Measurements from ENCODE around the gene RTN4.

Gene RTN4

DNA sequence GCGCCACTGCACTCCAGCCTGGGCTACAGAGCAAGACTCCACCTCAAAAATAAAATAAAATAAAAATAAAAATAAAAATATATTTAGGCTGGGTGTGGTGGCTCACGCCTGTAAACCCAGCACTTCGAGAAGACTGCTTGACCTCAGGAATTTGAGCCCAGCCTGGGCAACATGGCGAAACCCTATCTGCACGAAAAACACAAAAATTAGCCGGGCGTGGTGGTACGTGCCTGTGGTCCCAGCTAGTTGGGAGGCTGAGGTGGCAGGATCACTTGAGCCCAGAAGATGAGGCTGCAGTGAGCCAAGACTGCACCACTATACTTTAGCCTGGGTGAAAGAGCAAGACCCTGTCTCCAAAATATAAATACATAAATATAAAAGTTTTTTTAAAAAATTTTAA lies 6.4 kb downstream of the RTN4 start:
- FAIRE-seq (no peak), DNase-seq (ENCODE audit: insufficient read length, low spot score) (no peak)

DNA sequence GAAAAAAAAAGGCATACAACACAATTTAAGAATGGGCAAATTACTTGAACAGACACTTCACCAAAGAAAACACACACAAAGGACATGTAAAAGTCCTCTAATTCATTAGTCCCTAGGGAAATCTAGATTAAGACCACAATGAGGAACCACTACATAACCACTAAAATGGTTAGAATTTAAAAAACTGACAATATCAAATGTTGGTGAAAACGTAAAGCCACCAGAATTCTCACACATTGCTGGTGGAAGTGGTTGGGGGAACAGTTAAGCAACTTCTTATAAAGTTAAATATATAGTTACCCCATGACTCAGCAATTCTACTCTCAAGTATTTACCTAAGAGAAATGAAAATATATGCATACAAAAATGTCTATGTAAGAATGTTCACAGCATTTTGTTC lies 11.8 kb downstream of the RTN4 start:
- DNase-seq (ENCODE audit: insufficient read length, low spot score) = no peak
- no peak for FAIRE-seq

DNA sequence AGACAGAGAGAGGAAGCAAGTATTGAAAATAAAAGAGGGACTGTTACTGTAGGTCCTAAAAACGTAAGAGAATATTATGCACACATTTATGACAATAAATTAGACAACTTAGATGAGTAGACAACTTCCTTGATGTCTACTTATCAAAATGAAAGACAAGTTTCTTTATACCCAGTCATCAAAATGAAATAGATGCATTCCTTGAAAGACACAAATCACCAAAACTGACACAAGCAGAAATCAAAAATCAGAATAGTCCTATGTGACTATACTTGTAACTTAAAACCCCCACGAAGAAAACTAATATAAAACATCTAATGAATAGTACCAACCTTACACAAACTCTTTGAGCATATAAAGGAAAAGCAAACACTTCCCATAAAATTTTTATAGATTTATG lies 14.5 kb downstream of the RTN4 start:
- FAIRE-seq = no peak
- no peak for DNase-seq (ENCODE audit: insufficient read length, low spot score)

DNA sequence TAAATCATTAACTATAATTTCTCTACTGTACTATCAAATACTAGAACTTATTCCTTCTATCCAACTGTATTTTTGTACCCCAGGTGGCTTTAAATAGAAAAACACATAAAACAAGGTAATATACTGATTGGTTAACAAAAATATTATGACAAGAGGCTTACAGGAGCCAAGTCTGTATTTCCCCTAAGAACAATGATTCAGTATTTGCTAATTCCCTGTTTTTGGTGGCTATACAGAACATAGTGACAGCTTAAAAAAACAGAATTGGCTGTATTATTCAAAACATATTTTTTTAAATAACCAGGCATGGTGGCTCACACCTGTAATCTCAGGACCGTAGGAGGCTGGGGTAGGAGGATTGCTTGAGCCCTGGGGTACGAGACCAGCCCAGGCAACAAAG lies 16.3 kb downstream of the RTN4 start:
- DNase-seq (ENCODE audit: insufficient read length, low spot score) = no peak
- no peak for FAIRE-seq

DNA sequence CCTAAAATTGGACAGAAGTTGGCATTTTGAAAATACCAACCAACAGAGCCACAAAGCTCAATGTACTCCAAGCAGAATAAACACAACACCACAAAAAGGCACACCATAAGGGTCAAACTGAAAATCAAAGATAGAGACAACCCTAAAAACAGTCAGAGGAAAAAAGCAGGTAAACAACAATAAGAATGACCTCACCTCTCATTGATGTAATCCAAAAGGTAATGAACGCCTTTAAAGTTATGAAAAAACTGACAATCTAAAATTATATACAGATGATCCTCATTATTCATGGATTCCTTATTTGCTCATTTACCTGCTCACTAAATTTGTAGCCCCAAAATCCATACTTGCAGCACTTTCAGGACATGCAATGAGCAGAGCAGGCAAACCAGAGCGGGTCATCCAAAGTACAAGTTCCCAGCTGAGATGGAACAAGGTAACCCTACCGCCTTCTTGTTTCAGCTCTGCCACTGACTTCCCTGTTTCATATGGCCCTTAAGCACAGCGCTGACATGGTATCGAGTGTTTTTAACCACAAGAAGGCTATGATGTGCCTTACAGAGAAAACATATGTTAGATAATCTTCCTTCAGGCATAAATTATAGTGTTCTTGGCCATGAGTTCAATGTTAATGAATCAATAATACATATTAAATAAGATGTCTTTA lies 17.0 kb downstream of the RTN4 start:
- DNase-seq (ENCODE audit: insufficient read length, low spot score) (no peak), FAIRE-seq (peak; percentile 83)

DNA sequence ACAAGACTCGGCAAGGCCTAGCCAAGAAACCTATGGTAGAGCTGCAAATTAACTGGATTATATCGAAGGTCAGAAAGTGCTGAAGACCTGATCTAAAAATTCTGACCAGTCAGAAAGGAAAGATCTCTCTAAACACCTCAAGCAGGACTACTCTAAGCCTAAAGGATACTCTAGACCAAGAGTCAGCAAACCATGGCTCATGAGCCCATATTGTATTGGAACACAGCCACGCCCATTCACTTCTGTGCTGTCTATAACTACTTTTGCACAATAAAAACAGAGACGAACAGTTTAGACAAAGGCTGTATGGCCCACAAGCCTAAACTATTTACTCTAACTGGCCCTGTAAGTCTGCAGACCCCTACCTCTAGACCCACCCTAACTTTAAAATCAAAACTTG lies 18.7 kb downstream of the RTN4 start:
- no peak for FAIRE-seq
- DNase-seq (ENCODE audit: insufficient read length, low spot score) = no peak

DNA sequence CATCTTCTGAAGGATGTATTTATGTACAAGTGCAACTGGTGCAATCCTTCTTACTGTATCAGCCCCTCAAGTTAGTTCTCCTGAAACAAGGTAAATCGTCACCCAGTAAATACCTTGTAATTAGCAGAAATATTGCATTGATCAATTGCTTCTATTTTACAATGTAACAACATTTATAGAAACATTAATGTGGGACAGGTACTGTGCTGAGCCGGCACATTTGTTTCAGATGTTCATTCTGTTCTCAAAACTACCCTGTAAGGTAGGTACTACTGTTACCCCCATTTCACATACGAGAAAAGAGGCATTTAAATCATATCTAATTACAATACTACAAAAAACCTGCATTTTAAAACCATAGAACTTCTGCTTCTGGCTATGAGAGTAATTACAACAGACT lies 19.5 kb downstream of the RTN4 start:
- FAIRE-seq = no peak
- no peak for DNase-seq (ENCODE audit: insufficient read length, low spot score)

DNA sequence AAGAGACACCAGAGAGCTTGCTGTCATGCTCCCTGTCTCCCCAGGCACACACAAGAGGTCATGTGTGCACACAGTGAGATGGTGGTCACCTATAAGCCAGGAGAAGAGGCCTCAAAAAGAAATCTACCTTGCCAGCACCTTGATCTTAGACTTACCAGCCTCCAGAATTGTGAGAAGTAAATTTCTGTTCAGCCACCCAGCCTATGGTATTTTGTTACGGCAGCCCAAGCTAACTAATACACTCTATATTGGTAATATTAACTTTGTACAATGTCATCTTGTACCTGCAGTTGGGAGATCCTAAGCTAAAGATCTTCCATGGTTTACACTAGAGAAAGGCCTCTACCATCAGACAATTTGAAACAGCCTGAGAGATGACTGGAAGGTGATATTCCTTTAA lies 21.2 kb downstream of the RTN4 start:
- FAIRE-seq = no peak
- DNase-seq (ENCODE audit: insufficient read length, low spot score) = no peak

DNA sequence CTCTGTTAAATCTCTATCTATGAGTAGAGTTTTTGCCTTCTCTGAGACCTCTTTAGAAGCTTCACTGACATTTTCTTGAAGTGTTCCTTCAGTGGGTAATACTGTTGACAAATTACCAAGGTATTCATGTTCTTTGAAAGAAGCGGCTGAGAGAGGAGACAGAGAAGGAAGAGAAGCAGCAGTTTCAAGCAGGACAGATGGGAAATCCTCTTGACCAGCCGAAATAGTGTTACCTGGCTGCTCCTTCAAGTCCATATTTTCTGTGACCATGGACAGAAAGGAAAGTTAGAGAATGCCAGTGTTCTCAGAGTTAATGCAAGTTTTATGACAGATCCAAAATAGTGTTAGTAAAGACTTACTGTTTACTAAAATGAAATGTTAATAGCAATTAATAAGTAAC lies 23.0 kb downstream of the RTN4 start:
- no peak for DNase-seq (ENCODE audit: insufficient read length, low spot score)
- FAIRE-seq = no peak

DNA sequence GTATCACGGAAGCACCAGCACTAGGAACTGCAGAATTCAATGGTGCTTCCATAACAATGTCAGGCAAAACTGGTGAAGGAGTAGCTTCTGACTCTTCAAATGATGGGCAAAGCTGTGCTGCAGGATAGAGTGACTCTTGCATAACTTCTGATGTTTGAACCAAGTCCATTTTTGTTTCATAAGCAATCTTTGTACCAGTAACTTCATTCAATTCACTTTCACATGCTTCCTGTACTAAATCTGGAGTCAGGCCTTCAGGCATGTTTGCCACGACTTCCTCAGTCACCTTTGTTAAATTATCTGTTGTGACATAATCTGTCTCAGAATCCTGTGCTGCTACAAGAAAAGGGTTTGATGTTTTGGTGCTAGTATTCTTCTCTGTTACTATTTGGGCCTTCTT lies 24.0 kb downstream of the RTN4 start:
- no peak for DNase-seq (ENCODE audit: insufficient read length, low spot score)
- no peak for FAIRE-seq

DNA sequence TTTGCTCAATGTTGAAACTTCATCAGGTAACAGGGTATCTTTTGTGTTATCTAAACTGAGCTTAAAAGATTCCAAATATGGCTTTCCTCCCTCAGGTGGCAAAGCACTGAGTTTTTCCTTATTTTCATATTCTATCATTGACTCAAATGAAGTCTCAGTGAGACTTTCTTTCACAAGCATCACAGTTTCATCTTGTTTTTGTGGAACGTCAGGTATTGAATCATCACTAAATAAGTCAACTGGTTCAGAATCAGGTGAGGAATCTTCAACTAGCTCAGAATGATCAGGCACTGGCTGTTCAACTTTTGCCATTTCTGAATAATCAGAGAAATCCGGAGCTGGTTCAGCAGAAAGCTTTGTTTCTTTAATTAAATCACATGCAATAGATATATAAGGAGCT lies 24.6 kb downstream of the RTN4 start:
- FAIRE-seq (no peak), DNase-seq (ENCODE audit: insufficient read length, low spot score) (no peak)

DNA sequence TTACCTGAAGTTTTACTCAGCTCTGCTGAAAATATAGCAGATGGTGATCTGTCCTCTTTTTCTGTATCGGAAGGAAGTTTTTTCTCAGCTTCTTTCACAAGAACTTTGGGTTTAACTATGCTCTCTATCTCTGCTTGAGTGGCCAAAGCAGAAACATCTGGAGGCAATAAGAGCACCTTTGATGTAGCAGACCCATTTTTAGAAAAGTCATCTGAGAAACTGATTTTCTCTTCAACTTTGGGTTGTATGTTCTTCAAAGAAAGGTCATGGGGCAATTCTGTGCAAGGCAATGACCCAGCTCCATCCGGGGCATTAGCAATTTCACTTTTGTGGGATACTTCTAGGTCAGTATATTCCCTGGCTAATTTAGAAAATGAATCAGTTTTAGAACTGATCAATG lies 25.2 kb downstream of the RTN4 start:
- FAIRE-seq (peak; percentile 57), DNase-seq (ENCODE audit: insufficient read length, low spot score) (no peak)

DNA sequence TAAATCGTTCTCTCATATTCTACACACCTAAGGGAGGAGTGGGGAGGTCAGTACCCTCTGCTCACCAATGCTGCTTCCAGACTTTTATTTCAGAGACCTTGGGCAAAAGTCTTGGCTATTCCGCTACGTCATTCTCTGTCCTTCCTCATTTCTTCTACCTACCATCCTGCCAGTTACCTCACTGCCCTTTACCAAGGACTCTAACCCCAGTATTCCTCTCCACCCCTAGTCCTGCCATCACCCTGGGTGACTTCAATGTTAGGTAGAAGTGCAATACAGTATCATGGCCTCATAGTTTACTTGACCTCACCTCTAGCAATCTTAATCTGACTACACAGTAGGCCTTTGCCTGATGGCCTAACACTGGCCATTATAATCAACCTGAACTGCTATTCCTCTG lies 27.8 kb downstream of the RTN4 start:
- FAIRE-seq (no peak), DNase-seq (ENCODE audit: insufficient read length, low spot score) (no peak)

DNA sequence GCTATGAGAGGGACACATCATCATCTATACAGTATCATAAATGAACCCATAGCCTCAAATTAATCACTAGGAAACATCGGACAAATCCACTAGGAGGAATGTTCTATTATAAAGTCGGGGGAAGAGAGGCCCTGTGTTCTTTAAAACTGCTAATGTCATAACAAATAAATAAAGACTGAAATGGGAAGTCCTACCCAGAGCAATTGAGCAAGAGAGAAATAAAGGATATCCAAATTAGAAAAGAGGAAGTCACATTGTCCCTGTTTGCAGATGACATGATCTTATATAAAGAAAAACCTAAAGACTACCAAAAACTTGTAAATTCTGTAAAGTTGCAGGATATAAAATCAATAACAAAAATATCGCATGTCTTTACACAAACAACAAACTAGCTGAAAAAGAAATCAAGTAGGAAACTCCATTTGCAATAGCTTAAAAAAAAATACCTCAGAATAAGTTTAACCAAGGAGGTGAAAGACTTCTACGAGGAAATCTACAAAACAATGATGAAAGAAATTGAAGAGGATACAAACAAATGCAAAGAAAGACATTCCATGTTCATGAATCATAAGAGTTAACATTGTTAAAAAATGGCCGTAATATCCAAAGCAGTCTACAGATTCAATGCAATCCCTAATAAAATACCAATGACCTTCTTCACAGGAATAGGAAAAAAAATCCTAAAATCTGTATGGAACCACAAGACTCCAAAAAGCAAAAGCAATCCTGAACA lies 30.6 kb downstream of the RTN4 start:
- DNase-seq (ENCODE audit: insufficient read length, low spot score) (no peak), FAIRE-seq (no peak)

DNA sequence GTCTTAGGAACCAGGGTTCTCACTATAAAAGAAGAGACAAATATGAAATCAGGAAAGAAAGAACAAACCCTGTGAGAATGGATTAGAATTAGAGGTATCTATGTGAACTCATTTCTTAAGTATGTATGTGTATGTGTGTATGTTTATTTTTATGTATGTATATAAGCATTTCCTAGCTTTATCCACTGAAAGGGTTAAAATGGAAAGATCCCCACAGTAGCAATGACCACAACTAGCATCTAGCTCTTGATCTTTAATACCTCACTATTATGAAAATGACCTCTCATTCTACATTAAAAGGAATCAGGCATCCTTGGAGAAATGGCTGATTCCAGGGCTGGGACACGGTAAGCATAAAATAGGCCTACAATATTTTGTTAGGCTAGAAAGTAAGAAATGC lies 31.6 kb downstream of the RTN4 start:
- DNase-seq (ENCODE audit: insufficient read length, low spot score) = no peak
- no peak for FAIRE-seq

DNA sequence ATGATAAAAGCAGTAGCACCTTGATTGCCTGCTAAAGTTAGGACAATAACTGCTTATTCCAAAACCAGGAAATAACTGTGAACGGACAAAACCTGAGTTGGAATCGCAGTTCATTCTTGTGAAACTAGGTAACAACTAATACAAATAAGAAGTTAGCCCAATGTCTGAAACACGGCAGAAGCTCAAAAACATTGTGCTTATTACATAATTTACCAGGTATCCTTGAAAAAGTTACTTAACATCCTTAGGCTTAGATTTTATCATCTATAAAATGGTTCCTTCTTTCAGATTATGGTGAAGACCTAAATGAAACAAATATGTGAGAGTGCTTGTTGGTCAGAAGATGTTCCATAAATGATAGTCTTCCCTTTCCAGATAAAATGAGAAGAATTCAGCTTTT lies 32.4 kb downstream of the RTN4 start:
- FAIRE-seq (peak; percentile 42), DNase-seq (ENCODE audit: insufficient read length, low spot score) (no peak)

DNA sequence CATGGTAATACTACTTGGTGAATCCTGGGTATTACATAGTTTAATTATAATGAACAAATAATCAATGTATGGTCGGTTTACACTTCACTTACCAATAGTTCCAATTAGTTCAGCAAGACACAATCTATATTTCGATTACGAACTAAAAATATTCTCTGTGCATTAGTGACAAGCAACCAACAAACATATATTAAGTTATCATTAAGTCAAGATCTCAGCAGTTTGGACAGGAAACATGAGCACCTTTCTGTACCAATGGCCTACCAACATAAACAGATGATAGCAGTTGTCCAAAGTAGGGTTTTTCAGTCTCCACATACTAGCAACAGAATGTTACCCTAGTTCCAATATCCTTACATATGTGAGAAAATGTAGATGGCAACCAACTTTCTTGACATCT lies 32.8 kb downstream of the RTN4 start:
- FAIRE-seq (peak; percentile 21), DNase-seq (ENCODE audit: insufficient read length, low spot score) (no peak)

DNA sequence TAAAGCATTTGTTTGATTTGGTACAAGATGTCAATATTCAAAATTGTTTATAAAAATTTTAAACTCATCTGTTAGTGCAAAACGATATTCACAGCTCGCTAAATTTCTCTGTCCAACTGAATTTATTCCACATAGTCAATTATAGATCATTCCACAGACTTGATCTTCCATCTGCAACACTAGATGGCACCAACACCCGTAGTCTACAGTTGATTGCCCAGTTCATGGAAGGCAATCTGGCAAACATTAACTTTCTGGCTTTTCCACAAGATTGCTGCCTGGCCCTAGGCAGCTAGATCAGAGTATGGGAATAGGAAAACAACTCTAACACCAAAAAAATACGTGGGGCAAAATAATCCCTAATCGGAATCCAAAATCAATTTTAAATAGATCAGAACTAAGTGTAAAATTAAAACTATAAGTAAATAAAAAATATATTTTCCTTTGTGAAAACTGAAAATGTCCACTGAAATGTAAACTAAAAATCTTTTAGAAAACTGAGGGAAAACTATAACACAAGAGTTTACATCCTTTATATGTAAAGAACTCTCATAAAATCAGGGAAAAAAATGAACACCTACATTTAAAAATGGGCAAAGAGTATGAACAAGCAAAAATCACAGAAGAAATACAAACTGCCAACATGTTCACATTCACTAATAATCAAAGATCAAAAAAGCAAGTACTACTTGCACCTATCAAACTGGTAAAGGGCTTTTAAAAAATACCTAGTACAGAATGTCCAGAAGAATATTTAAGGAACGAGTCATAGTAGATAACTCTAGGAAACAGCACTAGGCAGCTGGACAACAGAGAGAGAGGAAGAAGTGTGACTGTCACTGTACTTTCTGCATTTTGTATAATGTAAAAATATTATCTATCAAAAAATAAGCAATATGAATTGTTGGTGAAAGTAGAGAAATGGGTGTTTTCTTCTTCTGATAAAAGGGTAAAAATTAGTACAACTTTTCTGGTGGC lies 35.0 kb downstream of the RTN4 start:
- FAIRE-seq (peak; percentile 86), DNase-seq (ENCODE audit: insufficient read length, low spot score) (no peak)

DNA sequence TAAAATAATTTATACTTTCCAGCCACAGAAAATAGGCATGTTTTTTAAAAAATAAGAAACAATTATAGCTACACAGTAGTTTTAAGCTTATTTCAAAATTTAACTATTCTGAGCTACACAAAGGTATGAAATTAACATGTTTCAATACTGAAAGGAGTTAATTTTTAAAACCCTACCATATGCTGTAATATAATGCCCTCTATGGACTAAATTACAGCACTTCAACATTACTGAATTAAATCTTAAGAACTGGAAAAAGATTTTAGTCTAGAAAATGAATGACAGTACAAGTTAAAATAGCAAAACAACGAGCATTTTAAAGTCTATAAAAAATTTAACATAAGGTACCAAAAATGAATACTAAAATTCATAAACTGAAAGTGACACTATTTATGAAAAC lies 36.3 kb downstream of the RTN4 start:
- DNase-seq (ENCODE audit: insufficient read length, low spot score) = no peak
- no peak for FAIRE-seq

DNA sequence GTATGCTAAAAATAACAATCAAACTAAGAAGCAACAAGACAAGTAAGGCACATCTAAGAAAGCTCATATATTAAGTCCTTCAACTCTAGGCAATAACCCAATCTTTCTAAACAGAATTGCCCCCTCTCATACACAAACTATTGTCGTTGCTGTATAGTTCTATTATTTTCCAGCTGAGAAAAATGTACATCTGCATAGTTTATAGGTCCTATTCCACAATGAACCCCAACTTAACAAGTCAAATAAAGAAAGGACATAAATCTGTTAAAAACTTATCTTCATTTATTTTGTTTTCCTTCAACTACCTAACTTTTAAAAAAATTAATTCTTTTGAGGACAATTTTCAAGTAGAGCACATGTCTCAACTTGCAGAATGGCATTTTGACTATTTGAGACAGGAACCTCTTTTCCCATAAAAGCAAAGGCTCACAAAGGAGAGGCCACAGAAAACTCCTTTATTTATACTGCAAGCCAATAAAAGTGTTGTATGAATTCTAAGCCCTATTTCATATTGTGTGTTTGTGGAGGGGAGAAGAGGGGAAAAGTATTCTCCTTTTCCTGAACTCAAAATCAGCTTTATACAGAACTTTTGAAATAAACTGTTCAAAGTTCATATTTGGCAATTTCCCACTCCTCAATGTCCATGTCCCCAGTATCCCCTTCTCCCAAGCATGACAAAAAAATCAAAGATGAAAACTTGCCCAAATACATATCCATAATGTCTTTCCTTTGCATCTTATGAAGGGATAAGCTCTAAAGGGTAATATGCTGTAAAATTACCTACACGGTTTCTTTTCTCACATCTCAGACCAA lies 37.4 kb downstream of the RTN4 start:
- DNase-seq (ENCODE audit: insufficient read length, low spot score) = no peak
- FAIRE-seq = peak; percentile 42

All from GM19239 (cell line).